Endothelial cell (in vitro differentiated cells): ENCODE results near the gene MDM1. TPM values are rescaled to one million over a fixed set of nuclear protein-coding genes. Genes with fewer than 3 reads are reported as not detected.

ENCODE experiments used
- DNase-seq: peaks from one replicate; pipeline ENCODE4 v3.0.0; 2021; ENCODE audit warnings: low spot score
- H3K27ac Mint-ChIP-seq: one replicate; pipeline ENCODE4 v1.8.0; 2021; ENCODE audit warnings: mixed read lengths, inconsistent platforms; ENCODE audit not compliant: unreplicated experiment
- H3K27me3 Mint-ChIP-seq: one replicate; pipeline ENCODE4 v1.8.0; 2021; ENCODE audit warnings: mild to moderate bottlenecking, moderate library complexity, mixed read lengths, inconsistent platforms; ENCODE audit not compliant: unreplicated experiment
- H3K36me3 Mint-ChIP-seq: one replicate; pipeline ENCODE4 v1.8.0; 2021; ENCODE audit warnings: mild to moderate bottlenecking, low read depth, mixed read lengths, inconsistent platforms; ENCODE audit not compliant: unreplicated experiment
- H3K4me1 Mint-ChIP-seq: one replicate; pipeline ENCODE4 v1.8.0; 2021; ENCODE audit warnings: mild to moderate bottlenecking, mixed read lengths, inconsistent platforms; ENCODE audit not compliant: unreplicated experiment
- H3K4me3 Mint-ChIP-seq: one replicate; pipeline ENCODE4 v1.8.0; 2021; ENCODE audit warnings: mild to moderate bottlenecking, mixed read lengths, inconsistent platforms; ENCODE audit not compliant: unreplicated experiment
- H3K9me3 Mint-ChIP-seq: one replicate; pipeline ENCODE4 v1.8.0; 2021; ENCODE audit warnings: mixed read lengths, inconsistent platforms; ENCODE audit not compliant: unreplicated experiment
- CTCF ChIP-seq: fragments of 200-600 bp; sonication (generic); IDR thresholded peaks from one replicate; pipeline ENCODE4 v1.5.0; 2021; ENCODE audit warnings: antibody characterized with exemption; ENCODE audit not compliant: unreplicated experiment
- total RNA-seq: library from RNA; stranded (reverse); fragmentation: NEBNext Ultra II Directional; extraction: Animal tissue kit (Norgen Biotek cat#: 25700); gene quantifications from one replicate; pipeline ENCODE4 v1.2.1, GENCODE V29; 2021; ENCODE audit not compliant: unreplicated experiment

The MDM1 gene
- total RNA-seq, 1 donor from 2014 or later: 18.1 TPM

GRCh38 chr12:68317047-68317667 is 15.0 kb downstream of the MDM1 start:
- no peak overlapping the region for H3K27ac Mint-ChIP-seq
- no peaks in the 10 kb centered on the region for H3K36me3 Mint-ChIP-seq
- H3K27me3 Mint-ChIP-seq: no peaks in the 10 kb centered on the region
- TF ChIP-seq CTCF: peak; percentile 84
- H3K4me1 Mint-ChIP-seq: no peaks in the 10 kb centered on the region
- H3K9me3 Mint-ChIP-seq: no peaks in the 10 kb centered on the region
- peak; percentile 39 for DNase-seq
- H3K4me3 Mint-ChIP-seq: no peak overlapping the region

- no peak overlapping the region for H3K27ac Mint-ChIP-seq
- peaks cover 11% of the 10 kb centered on the region for H3K36me3 Mint-ChIP-seq
- no peaks in the 10 kb centered on the region for H3K9me3 Mint-ChIP-seq
These were observed 21.8 kb downstream of the MDM1 start for GRCh38 chr12:68310370-68310769.

GRCh38 chr12:68306564-68306963 is 25.6 kb downstream of the MDM1 start:
- Mint-ChIP-seq H3K9me3 (no peaks in the 10 kb centered on the region), H3K4me1 (no peaks in the 10 kb centered on the region), H3K27me3 (no peaks in the 10 kb centered on the region), H3K4me3 (no peak overlapping the region), H3K27ac (no peak overlapping the region), H3K36me3 (peaks cover 11% of the 10 kb centered on the region)
- no peak for TF ChIP-seq CTCF
- no peak for DNase-seq

More at GRCh38 chr12:68310370-68310769, 21.8 kb downstream of the MDM1 start:
- no peaks in the 10 kb centered on the region for H3K27me3 Mint-ChIP-seq
- H3K4me1 Mint-ChIP-seq: no peaks in the 10 kb centered on the region
- no peak for DNase-seq
- H3K4me3 Mint-ChIP-seq: no peak overlapping the region
- no peak for TF ChIP-seq CTCF

GRCh38 chr12:68305278-68305677 is 26.9 kb downstream of the MDM1 start:
- no peaks in the 10 kb centered on the region for H3K27me3 Mint-ChIP-seq
- H3K36me3 Mint-ChIP-seq: peaks cover 11% of the 10 kb centered on the region
- H3K9me3 Mint-ChIP-seq: no peaks in the 10 kb centered on the region
- DNase-seq: no peak
- no peak for TF ChIP-seq CTCF
- H3K4me1 Mint-ChIP-seq: no peaks in the 10 kb centered on the region
- no peak overlapping the region for H3K4me3 Mint-ChIP-seq
- no peak overlapping the region for H3K27ac Mint-ChIP-seq

GRCh38 chr12:68304626-68305025 is 27.5 kb downstream of the MDM1 start:
- H3K9me3 Mint-ChIP-seq: no peaks in the 10 kb centered on the region
- no peak for TF ChIP-seq CTCF
- H3K4me1 Mint-ChIP-seq: no peaks in the 10 kb centered on the region
- H3K27me3 Mint-ChIP-seq: no peaks in the 10 kb centered on the region
- peaks cover 11% of the 10 kb centered on the region for H3K36me3 Mint-ChIP-seq
- no peak overlapping the region for H3K27ac Mint-ChIP-seq
- no peak for DNase-seq
- no peak overlapping the region for H3K4me3 Mint-ChIP-seq
